HepG2 (cell line): ENCODE results near the gene SLC4A9. TPM values are rescaled to one million over a fixed set of nuclear protein-coding genes. Genes with fewer than 3 reads are reported as not detected.
"Not testable (repeated sequence)": the region's sequence is repeated elsewhere in the genome, so short reads cannot be mapped to it uniquely, and the experiment has no call there.

ENCODE experiments used
- ATAC-seq: fragments of 200-7000 bp; cut with Tn5 transposase; 3 replicates; pipeline ENCODE4 v1.9.1; 2020; ENCODE audit warnings: mild to moderate bottlenecking, moderate library complexity
- BruUV-seq: library from RNA; stranded (reverse); fragments of 400-500 nt; replicated peaks from 2 replicates; lab custom pipeline; 2021; lab: Mats Ljungman, UMichigan
- CTCF ChIA-PET: fragments of 300-600 bp; formaldehyde crosslinking; extraction: SDS; loops from one replicate; lab custom pipeline; 2021; ENCODE audit warnings: low total read pairs, inconsistent platforms, low intra/inter-chr PET ratio; lab: Yijun Ruan, JAX
- POLR2A ChIA-PET: fragments of 350-600 bp; sonication (Branson Sonifier 250); formaldehyde crosslinking; loops from one replicate; lab custom pipeline; 2020; ENCODE audit warnings: antibody characterized with exemption, inconsistent platforms; lab: Yijun Ruan, JAX
- DNase-seq: peaks from one replicate; pipeline ENCODE4 v3.0.0-alpha.2; 2015; ENCODE audit warnings: low spot score
- FAIRE-seq: peaks from 3 replicates; lab custom pipeline; 2011; peaks lifted over from hg19 to GRCh38; lab: Jason Lieb, UNC
- H2AFZ ChIP-seq: one replicate; pipeline ENCODE4 v1.6.1; 2011; ENCODE audit warnings: low read length, inconsistent platforms
- H3K27ac ChIP-seq: fragments of 300-600 bp; 3 replicates; pipeline ENCODE4 v1.8.0; 2011; ENCODE audit warnings: mixed run types, mild to moderate bottlenecking, mixed read lengths, low read length, inconsistent platforms; ENCODE audit not compliant: insufficient read depth; ENCODE audit errors: extremely low read length
- H3K27me3 ChIP-seq, 2 experiments: fragments of 200-600 bp in 1 of 2; 2 replicates in 1 of 2; 3 replicates in 1 of 2; pipeline versions ENCODE4 v1.6.0 to v1.8.0; 2011; ENCODE audit warnings: low read length in 2 of 2, mild to moderate bottlenecking in 2 of 2, moderate library complexity in 2 of 2, inconsistent platforms in 1 of 2; ENCODE audit not compliant: insufficient read depth in 2 of 2, control insufficient read depth in 1 of 2
- H3K36me3 ChIP-seq, 2 experiments: fragments of 200-600 bp in 1 of 2; replicated peaks in 1 of 2; 2 replicates in 1 of 2; 3 replicates in 1 of 2; pipeline versions ENCODE4 v1.5.1 to v1.8.0; 2011; ENCODE audit warnings: low read length in 2 of 2, inconsistent platforms in 1 of 2; ENCODE audit not compliant: insufficient read depth in 2 of 2, control insufficient read depth in 1 of 2
- H3K4me1 ChIP-seq: 2 replicates; pipeline ENCODE4 v1.5.1; 2012; ENCODE audit warnings: low read length, inconsistent platforms; ENCODE audit not compliant: insufficient read depth
- H3K4me2 ChIP-seq: 2 replicates; pipeline ENCODE4 v1.6.0; 2011; ENCODE audit warnings: low read depth, low read length, inconsistent platforms
- H3K4me3 ChIP-seq, 3 experiments: fragments of 200-600 bp in 1 of 3; sonication (generic), shearing (Covaris generic) in 1 of 3; replicated peaks in 1 of 3; 2 replicates each; pipeline ENCODE4 v1.5.1; 2011 to 2016; ENCODE audit warnings: low read length in 3 of 3, inconsistent platforms in 2 of 3, low read depth in 2 of 3, mild to moderate bottlenecking in 2 of 3, control low read depth in 1 of 3, mixed read lengths in 1 of 3; ENCODE audit not compliant: insufficient read depth in 1 of 3
- H3K79me2 ChIP-seq: one replicate; pipeline ENCODE4 v1.6.1; 2011; ENCODE audit warnings: low read length, inconsistent platforms; ENCODE audit not compliant: insufficient read depth
- H3K9ac ChIP-seq: 2 replicates; pipeline ENCODE4 v1.6.0; 2011; ENCODE audit warnings: mild to moderate bottlenecking, low read depth, low read length, inconsistent platforms; ENCODE audit not compliant: insufficient read depth
- H3K9me3 ChIP-seq: 2 replicates; pipeline ENCODE4 v1.5.1; 2012; ENCODE audit warnings: mild to moderate bottlenecking, low read length
- H4K20me1 ChIP-seq: 2 replicates; pipeline ENCODE4 v1.6.0; 2011; ENCODE audit warnings: inconsistent platforms, mild to moderate bottlenecking, low read length, moderate library complexity; ENCODE audit not compliant: insufficient read depth
- BRD4 ChIP-seq: sonication (generic); formaldehyde crosslinking; IDR thresholded peaks from 2 replicates; pipeline ENCODE4 v1.4.0; 2020; ENCODE audit warnings: missing genetic modification reagents
- GPN1 ChIP-seq: sonication (generic); formaldehyde crosslinking; IDR thresholded peaks from 2 replicates; pipeline ENCODE4 v1.5.1; 2020; ENCODE audit warnings: missing genetic modification reagents, borderline replicate concordance
- PCBP2 ChIP-seq: fragments of 200-400 bp; formaldehyde crosslinking; optimal IDR thresholded peaks from 2 replicates; pipeline ENCODE3; 2018; ENCODE audit warnings: low read length, low read depth; ENCODE audit not compliant: poor library complexity, severe bottlenecking
- WGBS: methylation state at CpG from one replicate; pipeline ENCODE4 v1.1.6; 2017; ENCODE audit warnings: low lambda C conversion rate; 5-methylcytosine and 5-hydroxymethylcytosine counted together
- in situ Hi-C: cut with HindIII; loops from 2 replicates; pipeline ENCODE4 v1.10.0; 2017; ENCODE audit warnings: low pct_unique_long_range_greater_than_20kb; ENCODE audit not compliant: extremely low pct_ligation_motif_present
- intact Hi-C: fragments of 100-400 bp; cut with micrococcal nuclease; formaldehyde crosslinking; loops from one replicate; pipeline ENCODE4 v1.10.0; 2022; ENCODE audit not compliant: unreplicated experiment
- polyA plus RNA-seq, 8 experiments: library from polyadenylated mRNA; depleted of rRNA in 3 of 8; stranded (reverse) in 7 of 8; unstranded in 1 of 8; fragments of >200 nt; fragmentation: Illumina TruSeq in 4 of 8; extraction: Trizol in 4 of 8; gene quantifications; 2 replicates each; pipeline versions ENCODE4 v1.2.1 to v1.2.3, GENCODE V29; 2011 to 2016; ENCODE audit warnings: low read depth in 4 of 8, missing spikeins in 1 of 8, mixed read lengths in 1 of 8; ENCODE audit not compliant: insufficient read depth in 1 of 8
- total RNA-seq, 5 experiments: library from RNA; depleted of rRNA; stranded (reverse); fragments of >200 nt; fragmentation: Illumina TruSeq; extraction: Trizol; gene quantifications; 2 replicates each; pipeline ENCODE4 v1.2.3, GENCODE V29; 2016; ENCODE audit warnings: low read depth in 1 of 5
- TF ChIP-seq, protein P1 (sequence below): sonication (generic); formaldehyde crosslinking; IDR thresholded peaks from 2 replicates; pipeline ENCODE4 v1.9.0; 2021; ENCODE audit warnings: missing genetic modification reagents, borderline replicate concordance

The SLC4A9 gene
- total and polyA plus RNA-seq, 2 of the 13 experiments (the other 11 are each of a cell fraction or from before 2014, with no cell fraction given): not detected

DNA sequence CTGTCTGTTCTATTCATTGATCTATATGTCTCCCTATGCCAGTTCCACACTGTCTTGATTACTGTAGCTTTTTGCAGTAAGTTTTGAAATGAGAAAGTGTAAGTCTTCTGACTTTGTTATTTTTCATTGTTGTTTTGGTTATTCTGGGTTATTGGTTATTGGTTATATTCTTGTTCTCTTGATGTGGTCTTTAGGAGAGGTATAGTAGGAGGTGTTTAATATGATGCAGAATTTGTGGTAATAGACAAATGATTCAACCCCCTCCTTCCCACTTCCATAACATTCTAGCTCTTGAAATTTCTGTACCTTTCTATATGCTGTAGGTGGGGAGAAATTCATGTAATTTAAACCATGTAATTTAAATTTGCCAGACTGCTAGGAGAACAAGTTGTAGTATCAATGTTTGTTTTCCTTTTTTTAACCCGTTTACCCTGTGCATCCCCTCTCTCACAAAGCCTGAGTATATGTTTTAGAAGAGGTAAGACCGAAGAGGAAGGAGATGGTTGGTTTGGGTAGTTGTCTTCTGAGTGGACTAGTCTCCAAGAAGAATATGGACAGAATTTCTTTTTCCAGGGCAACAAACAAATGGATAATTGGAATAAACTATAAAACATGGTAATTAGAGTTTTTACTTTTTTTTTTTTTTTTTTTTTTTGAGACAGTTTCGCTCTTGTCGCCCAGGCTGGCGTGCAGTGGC is 60.8 kb downstream of the SLC4A9 start (continued):
- TF ChIP-seq PCBP2 (no peak), BRD4 (CRISPR knock-in tag) (no peak), GPN1 (CRISPR knock-in tag) (no peak)
- TF ChIP-seq, protein P1, sequence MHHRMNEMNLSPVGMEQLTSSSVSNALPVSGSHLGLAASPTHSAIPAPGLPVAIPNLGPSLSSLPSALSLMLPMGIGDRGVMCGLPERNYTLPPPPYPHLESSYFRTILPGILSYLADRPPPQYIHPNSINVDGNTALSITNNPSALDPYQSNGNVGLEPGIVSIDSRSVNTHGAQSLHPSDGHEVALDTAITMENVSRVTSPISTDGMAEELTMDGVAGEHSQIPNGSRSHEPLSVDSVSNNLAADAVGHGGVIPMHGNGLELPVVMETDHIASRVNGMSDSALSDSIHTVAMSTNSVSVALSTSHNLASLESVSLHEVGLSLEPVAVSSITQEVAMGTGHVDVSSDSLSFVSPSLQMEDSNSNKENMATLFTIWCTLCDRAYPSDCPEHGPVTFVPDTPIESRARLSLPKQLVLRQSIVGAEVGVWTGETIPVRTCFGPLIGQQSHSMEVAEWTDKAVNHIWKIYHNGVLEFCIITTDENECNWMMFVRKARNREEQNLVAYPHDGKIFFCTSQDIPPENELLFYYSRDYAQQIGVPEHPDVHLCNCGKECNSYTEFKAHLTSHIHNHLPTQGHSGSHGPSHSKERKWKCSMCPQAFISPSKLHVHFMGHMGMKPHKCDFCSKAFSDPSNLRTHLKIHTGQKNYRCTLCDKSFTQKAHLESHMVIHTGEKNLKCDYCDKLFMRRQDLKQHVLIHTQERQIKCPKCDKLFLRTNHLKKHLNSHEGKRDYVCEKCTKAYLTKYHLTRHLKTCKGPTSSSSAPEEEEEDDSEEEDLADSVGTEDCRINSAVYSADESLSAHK (CRISPR knock-in tag): no peak

DNA sequence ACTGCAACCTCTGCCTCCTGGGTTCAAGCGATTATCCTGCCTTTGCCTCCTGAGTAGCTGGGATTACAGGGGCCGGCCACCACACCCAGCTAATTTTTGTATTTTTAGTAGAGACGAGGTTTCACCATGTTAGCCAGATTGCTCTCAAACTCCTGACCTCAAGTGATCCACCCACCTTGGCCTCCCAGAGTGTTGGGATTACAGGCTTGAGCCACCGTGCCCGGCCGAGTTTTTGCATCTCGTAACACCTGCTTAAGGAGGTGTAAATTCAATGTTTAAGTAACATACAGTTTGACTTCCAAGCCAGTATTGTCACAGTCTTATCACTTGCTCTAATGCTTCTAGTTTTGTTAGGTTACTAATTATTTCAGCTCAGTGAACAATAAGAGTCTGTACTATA is 61.4 kb downstream of the SLC4A9 start:
- H2AFZ ChIP-seq, H3K9me3 ChIP-seq, H3K27ac ChIP-seq, POLR2A ChIA-PET, H3K9ac ChIP-seq, BruUV-seq, H3K4me3 ChIP-seq, CTCF ChIA-PET, H3K27me3 ChIP-seq, in situ Hi-C loops, ATAC-seq, H3K4me2 ChIP-seq, FAIRE-seq, DNase-seq, intact Hi-C loops: not testable (repeated sequence)
- peaks cover 38% of the 10 kb centered on the region for H3K4me1 ChIP-seq
- peaks cover 95% of the 10 kb centered on the region for H3K79me2 ChIP-seq
- peaks cover 0 to 14% of the 10 kb centered on the region in 2 experiments; a peak in 1 of 5 replicates for H3K36me3 ChIP-seq
- WGBS: 93% methylated on average over 7 of the region's 7 CpGs
- H4K20me1 ChIP-seq: peaks cover 74% of the 10 kb centered on the region
